HCT116 (cell line): ENCODE results near the gene EWSR1. TPM values are rescaled to one million over a fixed set of nuclear protein-coding genes. Genes with fewer than 3 reads are reported as not detected.

Experiments
- ATAC-seq: fragments of 200-7000 bp; cut with Tn5 transposase; 2 replicates; pipeline ENCODE4 v1.9.1; 2020; ENCODE audit warnings: mild to moderate bottlenecking, moderate library complexity
- BruUV-seq: library from RNA; stranded (reverse); fragments of 400-500 nt; replicated peaks from 2 replicates; lab custom pipeline; 2021; lab: Mats Ljungman, UMichigan
- CTCF ChIA-PET: fragments of 300-600 bp; sonication (Branson Sonifier 250); formaldehyde crosslinking; loops from one replicate; lab custom pipeline; 2021; ENCODE audit warnings: antibody characterized with exemption; lab: Charles Lee
- POLR2A ChIA-PET: fragments of 300-600, 350-600 bp; sonication (Branson Sonifier 250); formaldehyde crosslinking; loops from one replicate; lab custom pipeline; 2021; ENCODE audit warnings: antibody characterized with exemption; lab: Charles Lee
- RAD21 ChIA-PET, 2 experiments: fragments of 300-600 bp; sonication (Branson Sonifier 250); formaldehyde crosslinking; loops; one replicate each; lab custom pipeline; 2023; ENCODE audit warnings: low total read pairs in 2 of 2; ENCODE audit not compliant: uncharacterized antibody in 2 of 2, unreplicated experiment in 2 of 2, low non-redundant PET in 1 of 2; lab: Charles Lee
- DNase-seq: peaks from one replicate; pipeline ENCODE4 v3.0.0-alpha.2; 2010; ENCODE audit warnings: low read depth, low spot score
- H2AFZ ChIP-seq: fragments of 200-600 bp; shearing (Covaris generic), sonication (generic); 2 replicates; pipeline ENCODE4 v1.6.1; 2017; ENCODE audit warnings: low read depth, mixed run types, mixed read lengths, antibody characterized with exemption, low read length; ENCODE audit not compliant: poor library complexity, severe bottlenecking
- H3K27ac ChIP-seq: 2 replicates; pipeline ENCODE4 v1.5.1; 2012; ENCODE audit warnings: low read depth, low read length
- H3K27me3 ChIP-seq: fragments of 200-600 bp; sonication (generic); 2 replicates; pipeline ENCODE4 v1.6.1; 2016; ENCODE audit warnings: mixed run types, low read length, mixed read lengths; ENCODE audit not compliant: insufficient read depth
- H3K36me3 ChIP-seq, 2 experiments: fragments of 200-500 bp in 1 of 2; fragments of 200-600 bp in 1 of 2; sonication (Bioruptor generic) in 1 of 2; sonication (generic) in 1 of 2; 2 replicates each; pipeline versions ENCODE4 v1.5.1 to v1.6.1; 2014 to 2016; ENCODE audit warnings: low read length in 2 of 2, inconsistent platforms in 1 of 2, mixed read lengths in 1 of 2, mixed run types in 1 of 2; ENCODE audit not compliant: insufficient read depth in 2 of 2, control insufficient read depth in 1 of 2
- H3K4me1 ChIP-seq, 2 experiments: fragments of 200-600 bp in 1 of 2; sonication (generic) in 1 of 2; 2 replicates each; pipeline versions ENCODE4 v1.5.1 to v1.6.1; 2012 to 2017; ENCODE audit warnings: low read length in 2 of 2, inconsistent platforms in 1 of 2, mild to moderate bottlenecking in 1 of 2, mixed read lengths in 1 of 2, mixed run types in 1 of 2, moderate library complexity in 1 of 2; ENCODE audit not compliant: insufficient read depth in 2 of 2, control insufficient read depth in 1 of 2
- H3K4me2 ChIP-seq: fragments of 200-600 bp; sonication (generic); 2 replicates; pipeline ENCODE4 v1.6.1; 2017; ENCODE audit warnings: mixed run types, low read length, mixed read lengths
- H3K4me3 ChIP-seq, 2 experiments: fragments of 200-600 bp in 1 of 2; sonication (generic) in 1 of 2; replicated peaks in 1 of 2; 2 replicates each; pipeline ENCODE4 v1.5.1; 2011 to 2016; ENCODE audit warnings: low read length in 2 of 2, control low read depth in 1 of 2, low read depth in 1 of 2, mild to moderate bottlenecking in 1 of 2, mixed read lengths in 1 of 2, mixed run types in 1 of 2
- H3K79me2 ChIP-seq: fragments of 200-600 bp; sonication (generic); 2 replicates; pipeline ENCODE4 v1.6.1; 2017; ENCODE audit warnings: mild to moderate bottlenecking, mixed run types, low read length, moderate library complexity, mixed read lengths; ENCODE audit not compliant: insufficient read depth
- H3K9ac ChIP-seq: fragments of 200-600 bp; sonication (generic); 2 replicates; pipeline ENCODE4 v1.6.1; 2016; ENCODE audit warnings: low read length, mixed read lengths
- H3K9me2 ChIP-seq: fragments of 200-600 bp; sonication (generic), shearing (Covaris generic); 2 replicates; pipeline ENCODE4 v1.6.1; 2017; ENCODE audit warnings: mixed run types, mild to moderate bottlenecking, moderate library complexity; ENCODE audit not compliant: insufficient read depth
- H3K9me3 ChIP-seq, 2 experiments: fragments of 200-500 bp in 1 of 2; fragments of 200-600 bp in 1 of 2; sonication (Bioruptor generic) in 1 of 2; sonication (generic) in 1 of 2; 2 replicates each; pipeline ENCODE4 v1.6.1; 2014 to 2017; ENCODE audit warnings: low read length in 2 of 2, mixed read lengths in 2 of 2, inconsistent platforms in 1 of 2, low read depth in 1 of 2, mild to moderate bottlenecking in 1 of 2, mixed run types in 1 of 2, moderate library complexity in 1 of 2; ENCODE audit not compliant: control insufficient read depth in 1 of 2, insufficient read depth in 1 of 2
- H4K20me1 ChIP-seq: fragments of 200-600 bp; sonication (generic), shearing (Covaris generic); 2 replicates; pipeline ENCODE4 v1.6.1; 2017; ENCODE audit warnings: mixed run types, mild to moderate bottlenecking, moderate library complexity; ENCODE audit not compliant: insufficient read depth
- CBX3 ChIP-seq: IDR thresholded peaks from 2 replicates; pipeline ENCODE4 v1.6.1; 2012; ENCODE audit warnings: low read depth
- EZH2phosphoT487 ChIP-seq: fragments of 200-600 bp; IDR thresholded peaks from 2 replicates; pipeline ENCODE4 v1.6.1; 2018; ENCODE audit warnings: antibody characterized with exemption, borderline replicate concordance
- YY1 ChIP-seq: IDR thresholded peaks from 2 replicates; pipeline ENCODE4 v1.6.1; 2011; ENCODE audit warnings: low read length, low read depth, moderate library complexity, mild to moderate bottlenecking; ENCODE audit not compliant: insufficient replicate concordance; ENCODE audit errors: extremely low read depth
- ZNF274 ChIP-seq: fragments of 200-500 bp; sonication (Bioruptor generic); IDR thresholded peaks from 2 replicates; pipeline ENCODE4 v1.6.1; 2014; ENCODE audit warnings: mild to moderate bottlenecking, low read depth, low read length, inconsistent platforms
- intact Hi-C: fragments of 100-400 bp; cut with micrococcal nuclease; formaldehyde crosslinking; loops from 2 replicates; pipeline ENCODE4 v1.10.0; 2022
- total RNA-seq: library from RNA; stranded (reverse); gene quantifications from one replicate; pipeline ENCODE4 v1.2.1, GENCODE V29; 2021; ENCODE audit not compliant: unreplicated experiment
- TF ChIP-seq, protein P1 (sequence below): IDR thresholded peaks from 2 replicates; pipeline ENCODE4 v1.6.1; 2012
- TF ChIP-seq, protein P2 (sequence below): IDR thresholded peaks from 2 replicates; pipeline ENCODE4 v1.6.1; 2012
- TF ChIP-seq, protein P3 (sequence below): IDR thresholded peaks from 2 replicates; pipeline ENCODE4 v1.6.1; 2011; ENCODE audit warnings: mild to moderate bottlenecking, low read length, moderate library complexity; ENCODE audit not compliant: insufficient replicate concordance; ENCODE audit errors: extremely low read depth
- TF ChIP-seq, protein P4 (sequence below), 3 experiments: fragments of 200-600 bp in 1 of 3; sonication (generic) in 1 of 3; IDR thresholded peaks in 2 of 3; conservative IDR thresholded peaks in 1 of 3; 2 replicates each; pipeline ENCODE4 v1.5.1; 2012 to 2017; ENCODE audit warnings: low read depth in 2 of 3, low read length in 2 of 3, antibody characterized with exemption in 1 of 3, borderline replicate concordance in 1 of 3, control low read depth in 1 of 3, mild to moderate bottlenecking in 1 of 3, mixed read lengths in 1 of 3, mixed run types in 1 of 3, moderate library complexity in 1 of 3; ENCODE audit not compliant: insufficient read depth in 1 of 3

The EWSR1 gene
- total RNA-seq, 1 experiment from 2014 or later, result 335 TPM

DNA sequence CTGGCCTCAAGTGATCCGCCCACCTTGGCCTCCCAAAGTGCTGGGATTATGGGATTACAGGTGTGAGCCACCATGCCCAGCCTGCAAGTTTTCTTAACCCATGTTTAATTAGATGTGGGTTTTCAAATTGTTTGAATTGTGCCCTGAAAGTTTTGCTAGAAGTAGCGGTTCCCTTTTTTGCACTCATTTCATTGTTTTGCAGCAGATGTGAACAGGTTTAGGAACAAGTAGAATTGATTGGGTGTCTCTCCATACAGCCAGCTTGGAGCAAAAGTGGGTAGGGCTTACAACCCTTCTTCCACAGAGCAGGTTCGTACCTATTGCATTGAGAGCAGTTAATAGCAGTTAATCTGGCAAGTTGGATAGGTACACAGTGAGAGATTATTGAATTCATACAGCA lies 16.1 kb downstream of the EWSR1 start (continued):
- TF ChIP-seq, protein P1, sequence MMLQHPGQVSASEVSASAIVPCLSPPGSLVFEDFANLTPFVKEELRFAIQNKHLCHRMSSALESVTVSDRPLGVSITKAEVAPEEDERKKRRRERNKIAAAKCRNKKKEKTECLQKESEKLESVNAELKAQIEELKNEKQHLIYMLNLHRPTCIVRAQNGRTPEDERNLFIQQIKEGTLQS, result no peak
- TF ChIP-seq EZH2phosphoT487, result no peak
- TF ChIP-seq, protein P2, sequence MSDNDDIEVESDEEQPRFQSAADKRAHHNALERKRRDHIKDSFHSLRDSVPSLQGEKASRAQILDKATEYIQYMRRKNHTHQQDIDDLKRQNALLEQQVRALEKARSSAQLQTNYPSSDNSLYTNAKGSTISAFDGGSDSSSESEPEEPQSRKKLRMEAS, result no peak
- no peak for TF ChIP-seq ZNF274

DNA sequence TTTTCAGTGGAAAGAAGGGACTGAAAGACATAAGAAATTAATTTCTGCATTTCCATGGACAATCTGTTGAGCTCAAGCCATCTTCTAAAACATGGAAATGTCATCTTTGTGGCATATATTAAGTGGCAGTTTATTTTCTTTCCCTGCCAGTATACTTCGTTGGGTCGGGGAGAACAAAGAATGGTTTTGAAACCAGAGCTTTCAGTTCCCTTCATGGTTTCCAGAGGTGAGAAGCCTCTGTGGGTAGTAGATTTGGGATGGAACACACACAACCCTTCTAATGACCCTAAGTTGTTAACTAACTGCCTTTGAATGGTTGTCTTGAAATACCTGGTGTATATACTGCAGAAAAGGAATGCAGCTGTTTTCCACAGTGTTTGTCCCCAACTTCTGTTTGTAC lies 20.8 kb downstream of the EWSR1 start:
- Histone ChIP-seq H4K20me1 (peaks cover 42% of the 10 kb centered on the region; the same call in 1 of the 2 replicates), H3K4me1 (peaks cover 0 to 3% of the 10 kb centered on the region in 2 experiments; a peak in 1 of 4 replicates), H3K9ac (no peak overlapping the region), H3K27ac (no peak overlapping the region), H3K9me3 (no peaks in the 10 kb centered on the region), H3K4me3 (no peak overlapping the region), H3K9me2 (no peaks in the 10 kb centered on the region), H3K79me2 (peaks cover 99% of the 10 kb centered on the region), H3K36me3 (peaks cover 76 to 93% of the 10 kb centered on the region in 2 experiments), H3K4me2 (no peak overlapping the region), H3K27me3 (no peaks in the 10 kb centered on the region), H2AFZ (no peak overlapping the region)
- intact Hi-C loops, result no loop called here
- RAD21 ChIA-PET, result interaction anchor here in 1 of 2 experiments (0.6 kb wide), 1 partner anchor 27 kb away, joined by 5 read pairs; no protein-coding TSS in a partner anchor
- DNase-seq (no peak), ATAC-seq (no peak)
- CTCF ChIA-PET, result no interaction called here
- POLR2A ChIA-PET, result interaction anchor here (1.4 kb wide), 1 partner anchor 15 kb away, joined by 3 read pairs; no protein-coding TSS in a partner anchor
- BruUV-seq, result no TSS peak
- TF ChIP-seq CBX3 (no peak), YY1 (no peak)
- TF ChIP-seq, protein P3, sequence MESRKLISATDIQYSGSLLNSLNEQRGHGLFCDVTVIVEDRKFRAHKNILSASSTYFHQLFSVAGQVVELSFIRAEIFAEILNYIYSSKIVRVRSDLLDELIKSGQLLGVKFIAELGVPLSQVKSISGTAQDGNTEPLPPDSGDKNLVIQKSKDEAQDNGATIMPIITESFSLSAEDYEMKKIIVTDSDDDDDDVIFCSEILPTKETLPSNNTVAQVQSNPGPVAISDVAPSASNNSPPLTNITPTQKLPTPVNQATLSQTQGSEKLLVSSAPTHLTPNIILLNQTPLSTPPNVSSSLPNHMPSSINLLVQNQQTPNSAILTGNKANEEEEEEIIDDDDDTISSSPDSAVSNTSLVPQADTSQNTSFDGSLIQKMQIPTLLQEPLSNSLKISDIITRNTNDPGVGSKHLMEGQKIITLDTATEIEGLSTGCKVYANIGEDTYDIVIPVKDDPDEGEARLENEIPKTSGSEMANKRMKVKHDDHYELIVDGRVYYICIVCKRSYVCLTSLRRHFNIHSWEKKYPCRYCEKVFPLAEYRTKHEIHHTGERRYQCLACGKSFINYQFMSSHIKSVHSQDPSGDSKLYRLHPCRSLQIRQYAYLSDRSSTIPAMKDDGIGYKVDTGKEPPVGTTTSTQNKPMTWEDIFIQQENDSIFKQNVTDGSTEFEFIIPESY, result no peak
- TF ChIP-seq, protein P4, sequence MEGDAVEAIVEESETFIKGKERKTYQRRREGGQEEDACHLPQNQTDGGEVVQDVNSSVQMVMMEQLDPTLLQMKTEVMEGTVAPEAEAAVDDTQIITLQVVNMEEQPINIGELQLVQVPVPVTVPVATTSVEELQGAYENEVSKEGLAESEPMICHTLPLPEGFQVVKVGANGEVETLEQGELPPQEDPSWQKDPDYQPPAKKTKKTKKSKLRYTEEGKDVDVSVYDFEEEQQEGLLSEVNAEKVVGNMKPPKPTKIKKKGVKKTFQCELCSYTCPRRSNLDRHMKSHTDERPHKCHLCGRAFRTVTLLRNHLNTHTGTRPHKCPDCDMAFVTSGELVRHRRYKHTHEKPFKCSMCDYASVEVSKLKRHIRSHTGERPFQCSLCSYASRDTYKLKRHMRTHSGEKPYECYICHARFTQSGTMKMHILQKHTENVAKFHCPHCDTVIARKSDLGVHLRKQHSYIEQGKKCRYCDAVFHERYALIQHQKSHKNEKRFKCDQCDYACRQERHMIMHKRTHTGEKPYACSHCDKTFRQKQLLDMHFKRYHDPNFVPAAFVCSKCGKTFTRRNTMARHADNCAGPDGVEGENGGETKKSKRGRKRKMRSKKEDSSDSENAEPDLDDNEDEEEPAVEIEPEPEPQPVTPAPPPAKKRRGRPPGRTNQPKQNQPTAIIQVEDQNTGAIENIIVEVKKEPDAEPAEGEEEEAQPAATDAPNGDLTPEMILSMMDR (IDR thresholded peaks at IDR 0.05 in 2 of 3, conservative IDR thresholded peaks at IDR 0.05 in 1 of 3; ENCODE audit: borderline replicate concordance in 1 of 3, insufficient read depth in 1 of 3, low read depth in 2 of 3, low read length in 2 of 3), result no peak
